ENCODE data around the gene COX5B.
A peak's percentile ranks its signal among the peaks of the same experiment; 100 is the strongest.
"Not testable (repeated sequence)": the region's sequence is repeated elsewhere in the genome, so short reads cannot be mapped to it uniquely, and the experiment has no call there.

The COX5B gene

GRCh38 chr2:97654791-97655190, 8.9 kb downstream of the COX5B start:
- DNase-seq, result no peak

- no peak for DNase-seq
These were observed 10.4 kb downstream of the COX5B start for GRCh38 chr2:97656129-97656755.

GRCh38 chr2:97656905-97657587, 11.2 kb downstream of the COX5B start:
- no peak for DNase-seq

GRCh38 chr2:97657986-97658690, 12.3 kb downstream of the COX5B start:
- DNase-seq, result no peak

- no peak for DNase-seq
These were observed 12.9 kb downstream of the COX5B start for GRCh38 chr2:97658691-97659157.

GRCh38 chr2:97659256-97660043, 13.6 kb downstream of the COX5B start:
- no peak for DNase-seq

- no peak for DNase-seq
These were observed 14.3 kb downstream of the COX5B start for GRCh38 chr2:97660044-97660774.

- no peak for DNase-seq
These were observed 15.0 kb downstream of the COX5B start for GRCh38 chr2:97660775-97661389.

- no peak for DNase-seq
These were observed 16.1 kb downstream of the COX5B start for GRCh38 chr2:97661927-97662326.

- DNase-seq, result no peak
These were observed 16.6 kb downstream of the COX5B start for GRCh38 chr2:97662386-97662894.

GRCh38 chr2:97662895-97663625, 17.2 kb downstream of the COX5B start:
- peak; percentile 68 for DNase-seq

GRCh38 chr2:97663626-97663961, 17.7 kb downstream of the COX5B start:
- no peak for DNase-seq

- DNase-seq, result peak; percentile 85
These were observed 18.2 kb downstream of the COX5B start, which contains the start of gene ACTR1B for GRCh38 chr2:97663962-97664635. Gene ACTR1B (minus strand): TSS chr2:97664044. CDS start chr2:97663890, 154 bp downstream.

- DNase-seq, result no peak
These were observed 18.7 kb downstream of the COX5B start for GRCh38 chr2:97664636-97664970.

GRCh38 chr2:97669448-97669847, 23.6 kb downstream of the COX5B start, which contains the start of gene C2orf92:
Gene C2orf92 (plus strand): TSS chr2:97669713. CDS start chr2:97669789, 76 bp downstream.
- DNase-seq, result no peak

- DNase-seq, result no peak
These were observed 24.6 kb downstream of the COX5B start for GRCh38 chr2:97670471-97670870.

GRCh38 chr2:97671526-97671925, 25.7 kb downstream of the COX5B start:
- DNase-seq, result no peak

GRCh38 chr2:97672606-97673140, 26.8 kb downstream of the COX5B start:
- not testable (repeated sequence) for DNase-seq

- DNase-seq, result no peak
These were observed 27.5 kb downstream of the COX5B start for GRCh38 chr2:97673182-97673914.

Measured in 8988T (cell line).